Endothelial cell of umbilical vein (primary cell): ENCODE measurements around the gene MTRR. TPM values are rescaled to one million over a fixed set of nuclear protein-coding genes. Genes with fewer than 3 reads are reported as not detected.
"Not testable (repeated sequence)": the region's sequence is repeated elsewhere in the genome, so short reads cannot be mapped to it uniquely, and the experiment has no call there.

Experiments used
- BruUV-seq: library from RNA; stranded (reverse); fragments of 400-500 nt; replicated peaks from 2 replicates; lab custom pipeline; 2021; lab: Mats Ljungman, UMichigan
- CTCF ChIA-PET: fragments of 300-600, 350-600 bp; sonication (Branson Sonifier 250); formaldehyde crosslinking; loops from one replicate; lab custom pipeline; 2021; ENCODE audit warnings: antibody characterized with exemption, inconsistent platforms; lab: Charles Lee
- POLR2A ChIA-PET: fragments of 300-600, 350-600 bp; sonication (Branson Sonifier 250); formaldehyde crosslinking; loops from one replicate; lab custom pipeline; 2021; ENCODE audit warnings: antibody characterized with exemption, inconsistent platforms; lab: Charles Lee
- DNase-seq: peaks from one replicate; pipeline ENCODE4 v3.0.0-alpha.2; 2011; ENCODE audit warnings: low read depth, low spot score
- FAIRE-seq: peaks from 2 replicates; lab custom pipeline; 2011; peaks lifted over from hg19 to GRCh38; lab: Jason Lieb, UNC
- H2AFZ ChIP-seq: 2 replicates; pipeline ENCODE4 v1.6.0; 2012; ENCODE audit warnings: low read depth, low read length, control low read depth, inconsistent platforms
- H3K27ac ChIP-seq: 2 replicates; pipeline ENCODE4 v1.5.1; 2011; ENCODE audit warnings: low read depth, mild to moderate bottlenecking, control low read depth, low read length, moderate library complexity; ENCODE audit not compliant: insufficient read depth
- H3K27me3 ChIP-seq, 2 experiments: 2 replicates each; pipeline versions ENCODE4 v1.6.0 to v1.6.1; 2011; ENCODE audit warnings: low read length in 2 of 2, mixed read lengths in 1 of 2; ENCODE audit not compliant: control insufficient read depth in 2 of 2, insufficient read depth in 2 of 2
- H3K36me3 ChIP-seq, 2 experiments: 2 replicates in 1 of 2; 3 replicates in 1 of 2; pipeline ENCODE4 v1.5.1; 2011; ENCODE audit warnings: low read length in 2 of 2, mild to moderate bottlenecking in 1 of 2, moderate library complexity in 1 of 2; ENCODE audit not compliant: control insufficient read depth in 2 of 2, insufficient read depth in 2 of 2; ENCODE audit errors: extremely low read depth in 1 of 2
- H3K4me1 ChIP-seq: 3 replicates; pipeline ENCODE4 v1.5.1; 2011; ENCODE audit warnings: mild to moderate bottlenecking, low read length; ENCODE audit not compliant: control insufficient read depth, insufficient read depth; ENCODE audit errors: extremely low read depth
- H3K4me2 ChIP-seq: 2 replicates; pipeline ENCODE4 v1.6.1; 2011; ENCODE audit warnings: low read length, control low read depth, mixed read lengths; ENCODE audit not compliant: insufficient read depth
- H3K4me3 ChIP-seq, 3 experiments: fragments of 200-600 bp in 1 of 3; sonication (generic), shearing (Covaris generic) in 1 of 3; replicated peaks in 1 of 3; 2 replicates each; pipeline ENCODE4 v1.5.1; 2011 to 2016; ENCODE audit warnings: control low read depth in 3 of 3, low read length in 3 of 3, mild to moderate bottlenecking in 2 of 3, inconsistent platforms in 1 of 3, low read depth in 1 of 3, moderate library complexity in 1 of 3; ENCODE audit not compliant: insufficient read depth in 1 of 3
- H3K79me2 ChIP-seq: 2 replicates; pipeline ENCODE4 v1.6.0; 2012; ENCODE audit warnings: low read length, inconsistent platforms; ENCODE audit not compliant: control insufficient read depth, insufficient read depth
- H3K9ac ChIP-seq: replicated peaks from 2 replicates; pipeline ENCODE3; 2011; ENCODE audit warnings: low read length, control low read depth; ENCODE audit not compliant: insufficient read depth; ENCODE audit errors: extremely low read depth
- H3K9me1 ChIP-seq: replicated peaks from 3 replicates; pipeline ENCODE4 v1.6.0; 2011; ENCODE audit warnings: mild to moderate bottlenecking, low read length; ENCODE audit not compliant: control insufficient read depth, insufficient read depth; ENCODE audit errors: extremely low read depth
- H3K9me3 ChIP-seq: replicated peaks from 2 replicates; pipeline ENCODE4 v1.5.1; 2012; ENCODE audit warnings: low read length, inconsistent platforms; ENCODE audit not compliant: control insufficient read depth, insufficient read depth
- H4K20me1 ChIP-seq: replicated peaks from 2 replicates; pipeline ENCODE3; 2011; ENCODE audit warnings: mild to moderate bottlenecking, low read length; ENCODE audit not compliant: control insufficient read depth, insufficient read depth; ENCODE audit errors: extremely low read depth
- EZH2 ChIP-seq: IDR thresholded peaks from 2 replicates; pipeline ENCODE4 v1.6.1; 2012; ENCODE audit warnings: borderline replicate concordance, low read depth, mild to moderate bottlenecking, moderate library complexity, low read length, inconsistent platforms; ENCODE audit not compliant: severe bottlenecking
- FOS ChIP-seq: IDR thresholded peaks from 2 replicates; pipeline ENCODE4 v1.6.1; 2011; ENCODE audit warnings: mild to moderate bottlenecking, low read length, moderate library complexity, borderline replicate concordance; ENCODE audit not compliant: insufficient read depth
- GATA2 ChIP-seq: IDR thresholded peaks from 2 replicates; pipeline ENCODE4 v1.7.0; 2011; ENCODE audit warnings: low read depth, mild to moderate bottlenecking, moderate library complexity, mixed read lengths, low read length; ENCODE audit not compliant: insufficient read length, insufficient read depth
- JUN ChIP-seq: IDR thresholded peaks from 2 replicates; pipeline ENCODE4 v1.6.1; 2011; ENCODE audit warnings: borderline replicate concordance, low read depth; ENCODE audit not compliant: insufficient read length, insufficient read depth
- MYC ChIP-seq: IDR thresholded peaks from one replicate; pipeline ENCODE4 v1.6.1; 2011; ENCODE audit warnings: mild to moderate bottlenecking, low read depth, low read length
- POLR2A ChIP-seq: IDR thresholded peaks from 2 replicates; pipeline ENCODE4 v1.6.1; 2012; ENCODE audit warnings: low read depth, mild to moderate bottlenecking, control low read depth, low read length
- POLR2AphosphoS5 ChIP-seq: IDR thresholded peaks from 2 replicates; pipeline ENCODE4 v1.6.1; 2012; ENCODE audit warnings: low read depth, mild to moderate bottlenecking, control low read depth, low read length, moderate library complexity; ENCODE audit not compliant: insufficient read depth
- dilution Hi-C: fragments of 300-500 bp; cut with MboI; formaldehyde crosslinking; loops from one replicate; pipeline ENCODE4 v1.15.0; 2019; ENCODE audit warnings: low sequenced_read_pairs; ENCODE audit not compliant: extremely low pct_ligation_motif_present
- intact Hi-C: fragments of 100-400 bp; cut with micrococcal nuclease; formaldehyde crosslinking; loops from one replicate; pipeline ENCODE4 v1.10.0; 2022
- polyA plus RNA-seq, 4 experiments: library from polyadenylated mRNA; depleted of rRNA in 3 of 4; stranded (reverse) in 3 of 4; unstranded in 1 of 4; fragments of >200 nt; gene quantifications; 2 replicates each; pipeline versions ENCODE4 v1.2.1 to v1.2.3, GENCODE V29; 2011 to 2012; ENCODE audit warnings: missing spikeins in 1 of 4
- total RNA-seq: library from RNA; stranded (reverse); gene quantifications from 2 replicates; pipeline ENCODE4 v1.2.3, GENCODE V29; 2021
- TF ChIP-seq, protein P1 (sequence below): IDR thresholded peaks from 2 replicates; pipeline ENCODE4 v1.6.1; 2011; ENCODE audit not compliant: insufficient read depth, insufficient read length
- TF ChIP-seq, protein P2 (sequence below), 2 donors: IDR thresholded peaks; 1 replicate in 1 of 2; 2 replicates in 1 of 2; pipeline ENCODE4 v1.5.1; 2011; ENCODE audit warnings: low read length in 2 of 2, mild to moderate bottlenecking in 2 of 2, moderate library complexity in 2 of 2, control low read depth in 1 of 2, inconsistent platforms in 1 of 2, low read depth in 1 of 2; ENCODE audit not compliant: insufficient read depth in 1 of 2; ENCODE audit errors: extremely low read depth in 1 of 2

Gene MTRR
- total and polyA plus RNA-seq, 2 donors (not counting 3 experiments of a cell fraction or from before 2014, with no cell fraction given) = 24.3 to 37.1 TPM

GRCh38 chr5:7910738-7911428, 41.9 kb downstream of the MTRR start:
- Histone ChIP-seq H3K9me1 (no peaks in the 10 kb centered on the region), H3K27me3 (no peaks in the 10 kb centered on the region), H3K27ac (no peak overlapping the region), H3K9me3 (no peaks in the 10 kb centered on the region), H4K20me1 (no peaks in the 10 kb centered on the region), H3K4me1 (no peaks in the 10 kb centered on the region), H3K4me2 (no peak overlapping the region), H2AFZ (no peak overlapping the region), H3K4me3 (no peak overlapping the region), H3K9ac (no peak overlapping the region), H3K36me3 (no peaks in the 10 kb centered on the region), H3K79me2 (no peaks in the 10 kb centered on the region)
- CTCF ChIA-PET = no interaction called here
- intact Hi-C loops (no loop called here), dilution Hi-C loops (no loop called here)
- POLR2A ChIA-PET = no interaction called here
- TF ChIP-seq JUN (no peak), EZH2 (no peak), GATA2 (no peak), POLR2A (no peak), MYC (no peak), FOS (no peak), POLR2AphosphoS5 (no peak)
- TF ChIP-seq, protein P1, sequence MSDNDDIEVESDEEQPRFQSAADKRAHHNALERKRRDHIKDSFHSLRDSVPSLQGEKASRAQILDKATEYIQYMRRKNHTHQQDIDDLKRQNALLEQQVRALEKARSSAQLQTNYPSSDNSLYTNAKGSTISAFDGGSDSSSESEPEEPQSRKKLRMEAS = no peak
- TF ChIP-seq, protein P2, sequence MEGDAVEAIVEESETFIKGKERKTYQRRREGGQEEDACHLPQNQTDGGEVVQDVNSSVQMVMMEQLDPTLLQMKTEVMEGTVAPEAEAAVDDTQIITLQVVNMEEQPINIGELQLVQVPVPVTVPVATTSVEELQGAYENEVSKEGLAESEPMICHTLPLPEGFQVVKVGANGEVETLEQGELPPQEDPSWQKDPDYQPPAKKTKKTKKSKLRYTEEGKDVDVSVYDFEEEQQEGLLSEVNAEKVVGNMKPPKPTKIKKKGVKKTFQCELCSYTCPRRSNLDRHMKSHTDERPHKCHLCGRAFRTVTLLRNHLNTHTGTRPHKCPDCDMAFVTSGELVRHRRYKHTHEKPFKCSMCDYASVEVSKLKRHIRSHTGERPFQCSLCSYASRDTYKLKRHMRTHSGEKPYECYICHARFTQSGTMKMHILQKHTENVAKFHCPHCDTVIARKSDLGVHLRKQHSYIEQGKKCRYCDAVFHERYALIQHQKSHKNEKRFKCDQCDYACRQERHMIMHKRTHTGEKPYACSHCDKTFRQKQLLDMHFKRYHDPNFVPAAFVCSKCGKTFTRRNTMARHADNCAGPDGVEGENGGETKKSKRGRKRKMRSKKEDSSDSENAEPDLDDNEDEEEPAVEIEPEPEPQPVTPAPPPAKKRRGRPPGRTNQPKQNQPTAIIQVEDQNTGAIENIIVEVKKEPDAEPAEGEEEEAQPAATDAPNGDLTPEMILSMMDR (IDR thresholded peaks at IDR 0.05; ENCODE audit: extremely low read depth in 1 of 2, insufficient read depth in 1 of 2, low read depth in 1 of 2, low read length in 2 of 2) = no peak
- no peak for FAIRE-seq
- no peak for DNase-seq
- no TSS peak for BruUV-seq

DNA sequence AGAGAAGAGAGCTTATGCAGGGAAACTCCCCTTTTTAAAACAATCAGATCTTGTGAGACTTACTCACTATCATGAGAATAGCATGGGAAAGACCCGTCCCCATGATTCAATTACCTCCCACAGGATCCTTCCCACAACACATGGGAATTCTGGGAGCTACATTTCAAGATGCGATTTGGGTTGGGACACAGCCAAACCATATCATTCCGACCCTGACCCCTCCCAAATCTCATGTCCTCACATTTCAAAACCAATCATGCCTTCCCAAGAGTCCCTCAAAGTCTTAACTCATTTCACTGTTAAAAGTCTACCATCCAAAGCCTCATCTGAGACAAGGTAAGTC, 42.5 kb downstream of the MTRR start:
- dilution Hi-C loops, H4K20me1 ChIP-seq, CTCF ChIA-PET, H3K27ac ChIP-seq, FAIRE-seq, H3K4me3 ChIP-seq, H3K36me3 ChIP-seq, H3K4me2 ChIP-seq, H3K9ac ChIP-seq, DNase-seq, H3K4me1 ChIP-seq, BruUV-seq, H3K79me2 ChIP-seq, H3K9me3 ChIP-seq, POLR2A ChIA-PET, intact Hi-C loops, H3K27me3 ChIP-seq, H2AFZ ChIP-seq, H3K9me1 ChIP-seq: not testable (repeated sequence)
